ACHN (cell line): ENCODE results near the gene THEMIS2.

ENCODE experiments used
- DNase-seq: peaks from one replicate; pipeline ENCODE4 v3.0.0-alpha.2; 2015
- in situ Hi-C: cut with HindIII; loops from 2 replicates; pipeline ENCODE4 v1.10.0; 2017; ENCODE audit warnings: low sequenced_read_pairs, low pct_ligation_motif_present, low pct_unique_long_range_greater_than_20kb

THEMIS2 gene

DNA sequence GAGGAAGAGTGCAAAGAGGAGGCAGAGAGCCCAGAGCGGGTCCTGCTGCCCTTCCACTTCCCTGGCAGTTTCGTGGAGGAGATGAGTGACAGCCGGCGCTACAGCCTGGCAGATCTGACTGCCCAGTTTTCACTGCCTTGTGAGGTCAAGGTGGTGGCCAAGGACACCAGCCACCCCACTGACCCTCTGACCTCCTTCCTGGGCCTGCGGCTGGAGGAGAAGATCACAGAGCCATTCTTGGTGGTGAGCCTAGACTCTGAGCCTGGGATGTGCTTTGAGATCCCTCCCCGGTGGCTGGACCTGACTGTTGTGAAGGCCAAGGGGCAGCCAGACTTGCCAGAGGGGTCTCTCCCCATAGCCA, 10.2 kb downstream of the THEMIS2 start:
- in situ Hi-C loops = no loop called here
- no peak for DNase-seq

DNA sequence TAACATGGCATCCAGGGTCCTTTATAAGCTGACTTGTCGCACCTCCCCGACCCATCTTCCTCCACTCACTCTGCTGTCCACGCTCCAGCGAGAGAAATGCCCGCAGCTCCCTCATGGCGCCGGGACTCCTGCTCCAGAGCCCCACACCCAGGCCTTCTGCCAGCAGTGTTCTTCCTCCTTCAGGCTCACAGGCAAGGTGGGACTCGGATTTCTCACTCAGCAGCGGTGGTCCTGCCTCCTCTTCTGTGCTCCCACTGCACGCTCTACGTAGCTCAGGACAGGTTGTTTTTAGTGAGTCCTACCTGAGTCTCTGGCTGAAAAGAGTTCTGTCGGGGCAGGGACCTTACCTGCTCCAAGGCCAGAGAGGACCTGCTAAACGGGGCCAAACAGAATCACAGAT, 11.2 kb downstream of the THEMIS2 start:
- no peak for DNase-seq
- in situ Hi-C loops = no loop called here

- in situ Hi-C loops = no loop called here
- DNase-seq = no peak
Observed at GRCh38 chr1:27884006-27884954, 11.9 kb downstream of the THEMIS2 start.

- in situ Hi-C loops = no loop called here
- DNase-seq = no peak
Observed at GRCh38 chr1:27885114-27885528, 12.8 kb downstream of the THEMIS2 start.

- in situ Hi-C loops = no loop called here
Observed at GRCh38 chr1:27885621-27886352, 13.4 kb downstream of the THEMIS2 start.

GRCh38 chr1:27886353-27886679, 14.0 kb downstream of the THEMIS2 start:
- in situ Hi-C loops = no loop called here
- DNase-seq = no peak

More at GRCh38 chr1:27885621-27886352, 13.4 kb downstream of the THEMIS2 start:
- DNase-seq = no peak

DNA sequence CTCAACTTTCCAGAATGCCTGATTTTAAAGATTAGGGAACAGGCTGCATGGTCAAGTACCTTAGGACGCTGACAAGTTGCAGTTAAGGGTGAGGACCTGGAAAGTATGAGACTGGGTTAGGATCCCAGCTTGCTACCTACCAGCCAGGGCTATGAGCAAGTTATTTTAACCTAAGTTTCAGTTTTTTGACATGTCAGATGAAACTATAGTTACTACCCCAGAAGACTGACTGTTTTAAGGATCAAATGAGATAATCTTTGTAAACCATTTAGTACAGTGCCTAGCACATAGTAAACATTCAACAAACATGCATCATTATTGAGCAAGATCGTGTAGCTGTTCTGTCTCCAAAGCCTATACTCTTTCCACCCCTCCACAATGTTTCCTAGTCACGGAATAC, 14.4 kb downstream of the THEMIS2 start:
- in situ Hi-C loops = no loop called here

DNA sequence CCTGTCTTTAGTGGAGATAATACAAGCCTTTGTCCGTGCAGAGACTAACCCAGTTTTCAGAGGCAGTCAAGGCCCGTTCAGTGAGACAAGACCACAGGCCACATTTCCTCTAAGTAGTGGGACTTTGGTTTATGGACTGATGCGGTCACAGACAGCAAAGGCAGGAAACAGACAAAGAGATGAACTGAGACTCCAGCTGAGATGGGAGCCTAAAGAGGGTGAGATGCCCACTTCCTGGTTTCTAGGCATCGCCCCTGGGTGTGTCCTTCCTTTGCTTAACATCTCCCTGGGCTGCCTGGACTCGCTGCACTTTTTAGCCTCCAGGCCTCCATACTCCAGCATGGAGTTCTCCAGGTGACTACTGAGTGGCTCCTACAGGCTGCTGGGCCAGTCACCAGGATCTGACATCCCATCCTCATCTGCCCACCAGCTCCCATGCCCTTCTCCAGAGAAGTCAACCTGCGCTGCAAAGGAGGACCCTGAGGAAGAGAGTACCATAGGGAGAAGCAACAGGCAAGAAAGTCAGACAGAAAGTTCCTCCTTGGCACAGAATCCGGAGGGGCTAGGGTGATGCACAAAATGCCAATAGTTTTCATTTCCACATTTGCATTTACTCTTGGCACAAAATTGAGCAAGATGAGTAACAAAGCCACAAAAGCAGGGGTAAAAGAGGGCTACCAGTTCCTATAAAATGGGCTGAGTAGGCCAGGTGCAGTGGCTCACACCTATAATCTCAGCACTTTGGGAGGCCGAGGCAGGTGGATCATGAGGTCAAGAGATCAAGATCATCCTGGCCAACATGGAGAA, 15.1 kb downstream of the THEMIS2 start:
- in situ Hi-C loops = no loop called here
- DNase-seq = no peak

More for the DNA sequence above, 14.4 kb downstream of the THEMIS2 start:
- no peak for DNase-seq

DNA sequence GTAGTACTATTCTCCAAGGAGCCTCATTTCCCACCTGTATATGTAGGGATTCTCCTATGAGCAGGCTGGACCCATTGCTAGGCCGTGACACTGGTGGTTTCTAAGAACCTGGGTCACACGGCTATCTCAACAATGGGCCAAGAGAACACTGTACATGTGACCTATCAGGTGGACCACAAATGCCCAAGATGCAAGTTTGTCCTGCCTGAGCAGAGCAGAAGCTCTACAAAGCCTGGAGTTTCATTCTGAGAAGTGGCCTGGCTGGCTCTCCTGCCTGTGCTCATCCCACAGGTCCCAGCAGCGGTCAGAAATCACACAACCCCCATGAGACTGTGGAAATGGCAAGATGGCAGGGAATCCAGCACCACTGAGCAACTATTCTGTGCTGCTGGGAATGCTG, 17.2 kb downstream of the THEMIS2 start:
- in situ Hi-C loops = no loop called here
- no peak for DNase-seq

- DNase-seq = no peak
- in situ Hi-C loops = no loop called here
Observed at GRCh38 chr1:27891196-27891889, 19.0 kb downstream of the THEMIS2 start.

DNA sequence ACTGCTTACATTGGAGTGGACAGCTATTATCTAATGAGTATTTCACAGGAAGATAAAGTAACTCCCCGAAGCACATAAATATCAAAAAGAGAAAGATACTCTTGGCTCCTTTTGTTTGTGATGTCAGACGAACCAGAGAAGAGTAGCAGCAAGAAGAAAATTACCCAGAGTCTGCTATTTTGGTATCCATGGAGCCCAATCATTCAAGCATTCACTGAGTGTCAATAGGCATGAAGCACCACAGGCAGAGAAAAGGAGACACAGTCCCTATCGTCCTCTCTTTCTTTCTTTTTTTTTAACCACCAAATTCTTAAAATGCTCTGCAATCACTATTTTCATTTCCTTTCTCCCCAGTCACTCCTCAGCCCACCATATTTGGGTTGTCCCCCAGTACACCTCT, 22.2 kb downstream of the THEMIS2 start:
- in situ Hi-C loops = no loop called here
- DNase-seq = no peak

- in situ Hi-C loops = no loop called here
- DNase-seq = no peak
Observed at GRCh38 chr1:27906759-27907158, 34.4 kb downstream of the THEMIS2 start.

DNA sequence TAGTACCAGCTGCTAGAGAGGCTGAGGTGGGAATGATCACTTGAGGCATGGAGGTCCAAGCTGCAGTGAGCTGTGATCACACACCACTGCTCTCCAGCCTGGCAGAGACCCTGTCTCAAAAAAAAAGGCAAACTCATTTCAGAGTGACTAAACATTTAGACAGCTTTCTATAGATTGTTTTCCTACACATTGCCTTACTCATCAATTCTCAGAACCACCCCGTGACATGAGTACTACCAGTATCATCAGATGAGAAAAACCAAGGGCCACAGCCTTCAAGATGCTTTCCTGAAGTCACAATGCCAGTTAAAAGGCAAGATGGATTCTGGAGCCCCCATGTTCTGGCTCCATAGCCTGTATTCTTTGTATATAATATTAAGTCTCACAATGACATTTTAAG, 40.1 kb downstream of the THEMIS2 start:
- in situ Hi-C loops = no loop called here
- no peak for DNase-seq

GRCh38 chr1:27915082-27915575, 42.8 kb downstream of the THEMIS2 start:
- in situ Hi-C loops = no loop called here

GRCh38 chr1:27922272-27922671, 49.9 kb downstream of the THEMIS2 start:
- DNase-seq = no peak
- in situ Hi-C loops = no loop called here

More at GRCh38 chr1:27915082-27915575, 42.8 kb downstream of the THEMIS2 start:
- no peak for DNase-seq

- in situ Hi-C loops = no loop called here
- no peak for DNase-seq
Observed at GRCh38 chr1:27928216-27928954, 56.0 kb downstream of the THEMIS2 start.

- in situ Hi-C loops = no loop called here
- DNase-seq = no peak
Observed at GRCh38 chr1:27931184-27931583, 58.8 kb downstream of the THEMIS2 start.

DNA sequence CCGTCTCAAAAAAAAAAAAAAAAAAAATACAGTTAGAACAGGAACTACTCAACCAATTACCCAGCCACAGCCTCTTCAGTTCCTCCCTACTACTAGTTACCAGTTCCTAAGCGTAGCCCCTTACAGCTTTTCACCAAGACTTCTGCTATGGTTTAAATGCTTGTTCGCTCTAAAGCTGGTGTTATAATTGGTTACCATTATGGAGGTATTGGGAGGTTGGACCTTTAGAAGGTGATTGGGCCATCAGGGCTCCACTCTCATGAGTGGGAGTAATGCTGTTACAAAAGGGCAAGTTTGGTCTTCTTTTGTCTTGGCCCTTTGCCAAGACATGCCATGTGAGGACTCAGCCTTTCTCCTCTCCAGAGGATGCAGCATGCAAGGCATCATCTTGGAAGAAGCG, 59.4 kb downstream of the THEMIS2 start:
- DNase-seq = no peak
- in situ Hi-C loops = no loop called here
